Natural killer cell (primary cell): Measurements from ENCODE around the gene FCHO2. TPM values are rescaled to one million over a fixed set of nuclear protein-coding genes. Genes with fewer than 3 reads are reported as not detected.
"Not testable (repeated sequence)": the region's sequence is repeated elsewhere in the genome, so short reads cannot be mapped to it uniquely, and the experiment has no call there.

Experiments used
- ATAC-seq, 3 donors: fragments of 150-1000 bp in 2 of 3; fragments of 200-7000 bp in 1 of 3; cut with Tn5 transposase; 1 replicate in 1 of 3; 2 replicates in 2 of 3; pipeline ENCODE4 v1.10.0; 2021; ENCODE audit warnings: mild to moderate bottlenecking in 2 of 3, moderate library complexity in 2 of 3
- DNase-seq, 2 donors: peaks; one replicate each; pipeline versions ENCODE4 v3.0.0 to v3.0.0-alpha.2; 2013 to 2021; ENCODE audit warnings: mixed read lengths in 1 of 2
- H3K27ac ChIP-seq: one replicate; pipeline ENCODE4 v1.5.1; 2013; ENCODE audit warnings: mild to moderate bottlenecking, low read length
- H3K27me3 ChIP-seq: one replicate; pipeline ENCODE4 v1.6.1; 2013; ENCODE audit warnings: low read length; ENCODE audit not compliant: control insufficient read depth, insufficient read depth
- H3K36me3 ChIP-seq: one replicate; pipeline ENCODE4 v1.6.1; 2013; ENCODE audit warnings: low read length; ENCODE audit not compliant: control insufficient read depth, insufficient read depth
- H3K4me1 ChIP-seq: one replicate; pipeline ENCODE4 v1.6.1; 2013; ENCODE audit warnings: low read length; ENCODE audit not compliant: control insufficient read depth, insufficient read depth
- H3K4me3 ChIP-seq: one replicate; pipeline ENCODE4 v1.5.1; 2013; ENCODE audit warnings: low read length
- H3K9me3 ChIP-seq: one replicate; pipeline ENCODE4 v1.6.1; 2013; ENCODE audit warnings: low read length; ENCODE audit not compliant: control insufficient read depth, insufficient read depth
- H3K27ac Mint-ChIP-seq, 2 donors: one replicate each; pipeline ENCODE4 v1.8.0; 2022; ENCODE audit warnings: mild to moderate bottlenecking in 2 of 2, mixed read lengths in 2 of 2, moderate library complexity in 1 of 2
- H3K27me3 Mint-ChIP-seq, 2 donors: one replicate each; pipeline ENCODE4 v1.8.0; 2022; ENCODE audit warnings: low read depth in 2 of 2, mixed read lengths in 2 of 2
- H3K36me3 Mint-ChIP-seq: one replicate; pipeline ENCODE4 v1.8.0; 2022; ENCODE audit warnings: mixed read lengths
- H3K4me1 Mint-ChIP-seq, 2 donors: one replicate each; pipeline ENCODE4 v1.8.0; 2022; ENCODE audit warnings: mixed read lengths in 2 of 2
- H3K4me3 Mint-ChIP-seq: one replicate; pipeline ENCODE4 v1.8.0; 2022; ENCODE audit warnings: mild to moderate bottlenecking, moderate library complexity, mixed read lengths
- H3K9me3 Mint-ChIP-seq, 2 donors: one replicate each; pipeline ENCODE4 v1.8.0; 2022; ENCODE audit warnings: mixed read lengths in 2 of 2
- WGBS: methylation state at CpG from one replicate; pipeline ENCODE4 v1.1.7; 2013; ENCODE audit warnings: missing lambda C conversion rate; ENCODE audit not compliant: insufficient coverage; 5-methylcytosine and 5-hydroxymethylcytosine counted together
- intact Hi-C: fragments of 100-400 bp; cut with micrococcal nuclease; formaldehyde crosslinking; loops from one replicate; pipeline ENCODE4 v1.14.2; 2022
- total RNA-seq, 4 donors: library from RNA; stranded (reverse); fragments of 120-200 nt in 1 of 4; gene quantifications; one replicate each; pipeline versions ENCODE4 v1.2.3 to v1.2.4, GENCODE V29; 2013 to 2022
- TF ChIP-seq, protein P1 (sequence below): fragments of 200-600 bp; IDR thresholded peaks from one replicate; pipeline ENCODE4 v1.8.0; 2022; ENCODE audit warnings: antibody characterized with exemption

The FCHO2 gene
- total RNA-seq, 3 donors from 2014 or later (not counting 1 experiment from before 2014, with no cell fraction given): 18.5 to 23.4 (median 22.7) TPM

DNA sequence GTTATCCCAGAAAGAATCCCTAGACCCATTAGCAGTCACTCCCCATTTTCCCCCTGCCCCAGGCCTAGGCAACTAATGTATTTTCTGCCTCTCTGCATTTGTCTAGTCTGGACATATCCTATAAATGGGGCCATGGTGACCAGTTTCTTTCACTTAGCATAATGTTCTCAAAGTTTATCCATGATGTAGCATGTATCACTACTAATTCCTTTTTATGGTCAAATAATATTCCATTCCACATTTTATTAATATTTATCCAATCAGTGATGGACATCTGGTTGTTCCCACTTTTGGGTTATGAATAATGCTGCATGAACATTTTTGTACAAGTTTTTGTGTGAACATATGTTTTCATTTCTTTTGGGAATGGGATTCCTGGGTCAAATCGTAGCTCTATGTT lies 1.5 kb downstream of the FCHO2 start:
- no peak overlapping the region for H3K27ac ChIP-seq
- no peak overlapping the region for H3K4me3 ChIP-seq
- no peaks in the 10 kb centered on the region for H3K36me3 Mint-ChIP-seq
- H3K36me3 ChIP-seq: no peaks in the 10 kb centered on the region
- no peak for ATAC-seq
- H3K4me1 ChIP-seq: peaks cover 10% of the 10 kb centered on the region
- DNase-seq: no peak
- intact Hi-C loops: loop anchor here (5.0 kb wide), 3 partner anchors 110 to 245 kb away; partner anchors contain the start of gene TNPO1
- TF ChIP-seq, protein P1, sequence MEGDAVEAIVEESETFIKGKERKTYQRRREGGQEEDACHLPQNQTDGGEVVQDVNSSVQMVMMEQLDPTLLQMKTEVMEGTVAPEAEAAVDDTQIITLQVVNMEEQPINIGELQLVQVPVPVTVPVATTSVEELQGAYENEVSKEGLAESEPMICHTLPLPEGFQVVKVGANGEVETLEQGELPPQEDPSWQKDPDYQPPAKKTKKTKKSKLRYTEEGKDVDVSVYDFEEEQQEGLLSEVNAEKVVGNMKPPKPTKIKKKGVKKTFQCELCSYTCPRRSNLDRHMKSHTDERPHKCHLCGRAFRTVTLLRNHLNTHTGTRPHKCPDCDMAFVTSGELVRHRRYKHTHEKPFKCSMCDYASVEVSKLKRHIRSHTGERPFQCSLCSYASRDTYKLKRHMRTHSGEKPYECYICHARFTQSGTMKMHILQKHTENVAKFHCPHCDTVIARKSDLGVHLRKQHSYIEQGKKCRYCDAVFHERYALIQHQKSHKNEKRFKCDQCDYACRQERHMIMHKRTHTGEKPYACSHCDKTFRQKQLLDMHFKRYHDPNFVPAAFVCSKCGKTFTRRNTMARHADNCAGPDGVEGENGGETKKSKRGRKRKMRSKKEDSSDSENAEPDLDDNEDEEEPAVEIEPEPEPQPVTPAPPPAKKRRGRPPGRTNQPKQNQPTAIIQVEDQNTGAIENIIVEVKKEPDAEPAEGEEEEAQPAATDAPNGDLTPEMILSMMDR: no peak
- no peaks in the 10 kb centered on the region for H3K9me3 Mint-ChIP-seq
- H3K27me3 ChIP-seq: peaks cover 11% of the 10 kb centered on the region
- H3K27me3 Mint-ChIP-seq: peaks cover 0 to 6% of the 10 kb centered on the region in 2 donors
- peak overlapping the region in 1 of 2 donors; percentile 72 for H3K27ac Mint-ChIP-seq
- H3K4me3 Mint-ChIP-seq: peak overlapping the region; percentile 95
- 83% methylated on average over 1 of the region's 1 CpG for WGBS
- H3K9me3 ChIP-seq: no peaks in the 10 kb centered on the region
- H3K4me1 Mint-ChIP-seq: peaks cover 27 to 33% of the 10 kb centered on the region in 2 donors

DNA sequence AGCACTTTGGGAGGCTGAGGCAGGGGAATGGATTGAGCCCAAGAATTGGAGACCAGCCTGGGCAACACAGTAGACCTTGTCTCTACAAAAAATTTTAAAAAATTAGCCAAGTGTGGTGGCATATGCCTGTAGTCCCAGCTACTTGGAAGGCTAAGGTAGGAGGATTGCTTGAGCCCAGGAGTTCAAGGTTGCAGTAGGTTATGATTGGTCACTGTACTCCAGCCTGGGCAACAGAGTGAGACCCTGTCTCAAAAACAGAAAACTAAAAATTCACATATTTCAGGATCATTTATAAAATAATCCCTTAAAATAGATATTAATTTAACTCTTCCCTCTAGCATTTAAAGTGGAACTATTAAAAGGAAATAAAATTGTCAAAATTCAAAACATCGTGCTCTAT lies 3.4 kb downstream of the FCHO2 start:
- H3K4me3 Mint-ChIP-seq: no peak overlapping the region
- ATAC-seq: no peak

DNA sequence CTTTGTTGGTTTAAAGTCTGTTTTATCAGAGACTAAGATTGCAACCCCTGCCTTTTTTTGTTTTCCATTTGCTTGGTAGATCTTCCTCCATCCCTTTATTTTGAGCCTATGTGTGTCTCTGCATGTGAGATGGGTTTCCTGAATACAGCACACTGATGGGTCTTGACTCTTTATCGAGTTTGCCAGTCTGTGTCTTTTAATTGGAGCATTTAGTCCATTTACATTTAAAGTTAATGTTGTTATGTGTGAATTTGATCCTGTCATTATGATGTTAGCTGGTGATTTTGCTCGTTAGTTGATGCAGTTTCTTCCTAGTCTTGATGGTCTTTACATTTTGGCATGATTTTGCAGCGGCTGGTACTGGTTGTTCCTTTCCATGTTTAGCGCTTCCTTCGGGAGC lies 18.6 kb downstream of the FCHO2 start:
- H3K4me1 Mint-ChIP-seq: peaks cover 20 to 26% of the 10 kb centered on the region in 2 donors
- H3K4me3 Mint-ChIP-seq, H3K9me3 Mint-ChIP-seq, H3K36me3 Mint-ChIP-seq, H3K27ac Mint-ChIP-seq, H3K9me3 ChIP-seq, H3K27ac ChIP-seq, intact Hi-C loops, H3K4me1 ChIP-seq, H3K4me3 ChIP-seq, H3K27me3 Mint-ChIP-seq, H3K36me3 ChIP-seq, DNase-seq, H3K27me3 ChIP-seq, ATAC-seq: not testable (repeated sequence)
- WGBS: 100% methylated on average over 3 of the region's 5 CpGs

More for the DNA sequence above, 3.4 kb downstream of the FCHO2 start:
- no peak overlapping the region for H3K27ac Mint-ChIP-seq
- no peaks in the 10 kb centered on the region for H3K9me3 Mint-ChIP-seq
- H3K27me3 Mint-ChIP-seq: peaks cover 0 to 6% of the 10 kb centered on the region in 2 donors
- Histone ChIP-seq H3K27ac (no peak overlapping the region), H3K9me3 (no peaks in the 10 kb centered on the region), H3K4me1 (peaks cover 10% of the 10 kb centered on the region), H3K4me3 (no peak overlapping the region), H3K36me3 (no peaks in the 10 kb centered on the region), H3K27me3 (peaks cover 11% of the 10 kb centered on the region)
- intact Hi-C loops: loop anchor here (5.0 kb wide), 3 partner anchors 112 to 243 kb away; partner anchors contain the start of gene TNPO1
- DNase-seq: no peak
- TF ChIP-seq, protein P1: no peak
- H3K4me1 Mint-ChIP-seq: peaks cover 27 to 33% of the 10 kb centered on the region in 2 donors
- no peaks in the 10 kb centered on the region for H3K36me3 Mint-ChIP-seq
- no CpG with 5 or more reads among the region's 1 CpG for WGBS

DNA sequence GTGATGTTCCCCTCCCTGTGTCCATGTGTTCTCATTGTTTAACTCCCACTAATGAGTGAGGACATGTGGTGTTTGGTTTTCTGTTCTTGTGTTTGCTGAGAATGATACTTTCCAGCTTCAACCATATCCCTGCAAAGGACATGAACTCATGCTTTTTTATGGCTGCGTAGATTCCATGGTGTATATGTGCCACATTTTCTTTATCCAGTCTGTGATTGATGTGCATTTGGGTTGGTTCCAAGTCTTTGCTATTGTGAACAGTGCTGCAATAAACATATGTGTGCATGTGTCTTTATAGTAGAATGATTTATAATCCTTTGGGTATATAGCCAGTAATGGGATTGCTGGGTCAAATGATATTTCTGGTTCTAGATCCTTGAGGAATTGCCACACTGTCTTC lies 21.0 kb downstream of the FCHO2 start:
- H3K27ac Mint-ChIP-seq, H3K36me3 Mint-ChIP-seq, H3K9me3 ChIP-seq, H3K36me3 ChIP-seq, H3K27ac ChIP-seq, intact Hi-C loops, ATAC-seq, H3K27me3 ChIP-seq, H3K27me3 Mint-ChIP-seq, DNase-seq, H3K4me1 ChIP-seq, H3K9me3 Mint-ChIP-seq, H3K4me3 ChIP-seq, H3K4me3 Mint-ChIP-seq: not testable (repeated sequence)
- 100% methylated on average over 1 of the region's 1 CpG for WGBS
- peaks cover 20% of the 10 kb centered on the region in 2 donors for H3K4me1 Mint-ChIP-seq
